Esophagus muscularis mucosa (tissue), 4 donors: ENCODE data around the gene LBHD1. TPM values are rescaled to one million over a fixed set of nuclear protein-coding genes. Genes with fewer than 3 reads are reported as not detected.

Experiments
- DNase-seq: peaks from one replicate; pipeline ENCODE4 v3.0.0-alpha.2; 2017; ENCODE audit errors: extremely low spot score
- H3K27ac ChIP-seq, 4 donors: fragments of 200-600 bp; sonication (generic); replicated peaks in 1 of 4; 1 replicate in 3 of 4; 2 replicates in 1 of 4; pipeline ENCODE4 v1.5.1; 2016 to 2019; ENCODE audit warnings: mild to moderate bottlenecking in 1 of 4
- H3K27me3 ChIP-seq, 4 donors: fragments of 200-600 bp; sonication (generic); one replicate each; pipeline versions ENCODE4 v1.5.1 to v1.6.0; 2016 to 2019
- H3K36me3 ChIP-seq, 4 donors: fragments of 200-600 bp; sonication (generic); one replicate each; pipeline ENCODE4 v1.5.1; 2016 to 2019
- H3K4me1 ChIP-seq, 4 donors: fragments of 200-600 bp; sonication (generic); one replicate each; pipeline ENCODE4 v1.5.1; 2016 to 2019
- H3K4me3 ChIP-seq, 4 donors: fragments of 200-600 bp; sonication (generic); 1 replicate in 2 of 4; 2 replicates in 2 of 4; pipeline ENCODE4 v1.5.1; 2016 to 2019; ENCODE audit warnings: mild to moderate bottlenecking in 4 of 4, moderate library complexity in 1 of 4
- H3K9me3 ChIP-seq, 4 donors: fragments of 200-600 bp; sonication (generic); 1 replicate in 3 of 4; 2 replicates in 1 of 4; pipeline ENCODE4 v1.5.1; 2016 to 2019
- EP300 ChIP-seq: sonication (generic); formaldehyde crosslinking; IDR thresholded peaks from one replicate; pipeline ENCODE4 v1.6.1; 2017; ENCODE audit warnings: antibody characterized with exemption
- POLR2A ChIP-seq: fragments of 450-650 bp; IDR thresholded peaks from one replicate; pipeline ENCODE4 v1.6.1; 2017; ENCODE audit warnings: antibody characterized with exemption, moderate library complexity, mild to moderate bottlenecking, low read depth
- POLR2AphosphoS5 ChIP-seq, 2 donors: sonication (generic); formaldehyde crosslinking; IDR thresholded peaks; one replicate each; pipeline ENCODE4 v1.6.1; 2017; ENCODE audit warnings: antibody characterized with exemption in 2 of 2
- WGBS: methylation state at CpG from one replicate; pipeline ENCODE4 v1.1.5; 2018; 5-methylcytosine and 5-hydroxymethylcytosine counted together
- intact Hi-C: fragments of 100-400 bp; cut with DNase I; formaldehyde crosslinking; loops from one replicate; pipeline ENCODE4 v1.15.1; 2023
- total RNA-seq, 4 donors: library from RNA; depleted of rRNA; stranded (reverse); fragments of >200 nt; gene quantifications; one replicate each; pipeline versions ENCODE4 v1.1.0 to v1.2.1, GENCODE V29; 2016
- TF ChIP-seq, protein P1 (sequence below), 3 experiments: fragments of 200-600 bp in 2 of 3; fragments of 450-650 bp in 1 of 3; sonication (generic) in 2 of 3; IDR thresholded peaks; one replicate each; pipeline ENCODE4 v1.5.1; 2017 to 2019; ENCODE audit warnings: antibody characterized with exemption in 3 of 3, mild to moderate bottlenecking in 2 of 3, moderate library complexity in 1 of 3

Gene LBHD1
- total RNA-seq, 4 donors from 2014 or later = 1.6 to 2.5 (median 1.7) TPM

DNA sequence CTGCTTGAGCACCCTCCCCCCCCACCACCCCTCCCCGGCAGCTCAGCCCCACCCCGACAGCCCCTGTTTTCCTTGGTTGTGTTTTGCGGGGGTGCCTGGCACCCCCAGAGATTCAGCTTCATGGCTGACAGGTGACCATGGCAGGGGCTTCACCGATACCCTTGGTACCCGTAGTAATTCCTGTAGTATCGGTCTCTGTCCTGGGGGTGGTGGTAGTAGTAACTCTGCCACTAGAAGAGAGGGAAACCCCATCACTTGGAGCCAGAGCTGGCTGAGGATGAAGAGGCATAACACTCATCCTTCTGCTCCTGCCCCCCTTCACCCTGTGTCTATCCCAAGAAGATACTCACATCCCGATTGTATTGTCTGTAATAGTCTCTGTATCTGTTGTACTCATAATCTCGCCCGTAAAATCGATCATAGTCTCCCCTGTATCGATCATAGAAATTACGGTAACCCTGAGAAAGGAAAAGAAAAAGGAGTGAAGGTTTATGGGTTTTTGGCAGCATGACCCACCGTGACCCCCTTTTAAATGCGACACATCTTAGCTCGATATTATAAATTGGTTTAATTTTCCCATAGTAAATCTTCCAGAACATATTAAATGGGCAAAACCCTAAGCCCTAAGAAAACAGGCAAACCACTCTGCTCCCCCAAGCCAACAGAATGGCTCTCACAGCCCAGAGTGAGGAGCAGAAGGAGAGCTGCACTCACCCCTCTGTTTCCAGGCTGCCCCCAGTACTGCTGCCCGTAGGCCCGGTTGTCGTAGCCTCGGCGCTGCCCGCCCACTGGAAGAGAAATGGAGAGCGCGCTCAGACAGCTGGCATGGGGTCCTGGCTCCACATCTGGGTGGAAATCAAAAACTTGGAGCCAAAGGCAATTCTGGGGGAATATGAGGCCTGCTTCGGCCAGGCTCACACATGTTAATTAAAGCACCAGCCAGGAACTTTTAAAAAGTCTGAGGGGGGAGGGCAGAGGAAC lies 43.4 kb upstream of the LBHD1 start:
- peaks cover 77 to 99% (median 97%) of the 10 kb centered on the region in 4 donors for H3K36me3 ChIP-seq
- intact Hi-C loops = no loop called here
- H3K9me3 ChIP-seq = no peaks in the 10 kb centered on the region
- TF ChIP-seq, protein P1, sequence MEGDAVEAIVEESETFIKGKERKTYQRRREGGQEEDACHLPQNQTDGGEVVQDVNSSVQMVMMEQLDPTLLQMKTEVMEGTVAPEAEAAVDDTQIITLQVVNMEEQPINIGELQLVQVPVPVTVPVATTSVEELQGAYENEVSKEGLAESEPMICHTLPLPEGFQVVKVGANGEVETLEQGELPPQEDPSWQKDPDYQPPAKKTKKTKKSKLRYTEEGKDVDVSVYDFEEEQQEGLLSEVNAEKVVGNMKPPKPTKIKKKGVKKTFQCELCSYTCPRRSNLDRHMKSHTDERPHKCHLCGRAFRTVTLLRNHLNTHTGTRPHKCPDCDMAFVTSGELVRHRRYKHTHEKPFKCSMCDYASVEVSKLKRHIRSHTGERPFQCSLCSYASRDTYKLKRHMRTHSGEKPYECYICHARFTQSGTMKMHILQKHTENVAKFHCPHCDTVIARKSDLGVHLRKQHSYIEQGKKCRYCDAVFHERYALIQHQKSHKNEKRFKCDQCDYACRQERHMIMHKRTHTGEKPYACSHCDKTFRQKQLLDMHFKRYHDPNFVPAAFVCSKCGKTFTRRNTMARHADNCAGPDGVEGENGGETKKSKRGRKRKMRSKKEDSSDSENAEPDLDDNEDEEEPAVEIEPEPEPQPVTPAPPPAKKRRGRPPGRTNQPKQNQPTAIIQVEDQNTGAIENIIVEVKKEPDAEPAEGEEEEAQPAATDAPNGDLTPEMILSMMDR (IDR thresholded peaks at IDR 0.05) = no peak
- no peak overlapping the region for H3K4me3 ChIP-seq
- H3K4me1 ChIP-seq = peaks cover 4 to 27% (median 12%) of the 10 kb centered on the region in 4 donors
- no peaks in the 10 kb centered on the region for H3K27me3 ChIP-seq
- DNase-seq = no peak
- WGBS = 88% methylated on average over 24 of the region's 24 CpGs
- peak overlapping the region in 1 of 4 donors; percentile 21 for H3K27ac ChIP-seq

DNA sequence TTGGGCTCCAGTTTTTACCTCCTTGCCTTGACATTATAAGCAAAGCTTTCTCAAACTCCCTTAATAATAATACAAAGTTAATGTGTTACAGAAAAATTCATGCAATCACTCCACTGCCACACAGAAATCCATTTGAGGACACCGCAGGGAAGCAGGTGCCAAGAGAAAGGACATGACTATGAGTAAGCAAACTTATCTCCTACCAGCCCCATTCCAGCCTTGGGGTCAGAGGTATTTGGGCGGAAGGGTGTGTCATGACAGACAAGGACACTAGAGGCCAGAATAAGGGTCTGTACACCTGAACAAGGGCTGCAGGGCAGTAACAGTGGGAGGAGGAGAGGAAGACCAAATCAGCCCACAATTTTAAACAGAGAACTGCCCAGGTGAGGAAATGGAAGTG lies 41.3 kb upstream of the LBHD1 start:
- WGBS = 82% methylated on average over 2 of the region's 2 CpGs
- intact Hi-C loops = no loop called here

DNA sequence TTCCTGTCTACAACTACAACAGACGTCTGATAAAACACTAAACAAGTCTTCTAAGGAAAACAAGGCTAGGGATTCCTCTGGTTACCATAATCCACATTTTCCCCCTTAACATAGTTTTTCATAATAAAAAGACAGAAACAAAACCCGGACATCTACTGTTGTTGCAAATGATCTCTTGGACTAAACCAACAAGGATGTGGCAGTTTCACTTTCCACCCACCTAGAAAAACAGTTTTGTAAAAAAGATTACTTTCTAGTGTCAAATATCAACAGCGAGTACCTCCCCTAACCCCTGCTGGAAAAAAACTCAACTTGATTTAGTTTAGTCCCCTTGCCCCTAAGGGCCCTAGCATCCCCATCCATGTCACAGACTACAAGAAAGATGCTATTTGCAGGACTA lies 40.8 kb upstream of the LBHD1 start:
- intact Hi-C loops = no loop called here
- no peak for DNase-seq
- Histone ChIP-seq H3K27me3 (no peaks in the 10 kb centered on the region), H3K9me3 (no peaks in the 10 kb centered on the region), H3K27ac (no peak overlapping the region), H3K4me1 (peaks cover 19 to 35% (median 26%) of the 10 kb centered on the region in 4 donors), H3K36me3 (peaks cover 52 to 74% (median 73%) of the 10 kb centered on the region in 4 donors), H3K4me3 (no peak overlapping the region)
- WGBS = 64% methylated on average over 3 of the region's 3 CpGs
- TF ChIP-seq EP300 (no peak), POLR2A (no peak), POLR2AphosphoS5 (IDR thresholded peaks at IDR 0.05) (no peak)
- TF ChIP-seq, protein P1 (IDR thresholded peaks at IDR 0.05) = no peak

More for the DNA sequence above, 41.3 kb upstream of the LBHD1 start:
- TF ChIP-seq EP300 = no peak
- TF ChIP-seq POLR2A = no peak
- no peak for TF ChIP-seq POLR2AphosphoS5 (IDR thresholded peaks at IDR 0.05)
- TF ChIP-seq, protein P1 (IDR thresholded peaks at IDR 0.05) = no peak
- Histone ChIP-seq H3K4me3 (no peak overlapping the region), H3K9me3 (no peaks in the 10 kb centered on the region), H3K27me3 (no peaks in the 10 kb centered on the region), H3K36me3 (peaks cover 56 to 79% (median 78%) of the 10 kb centered on the region in 4 donors), H3K4me1 (peaks cover 17 to 33% (median 24%) of the 10 kb centered on the region in 4 donors), H3K27ac (peak overlapping the region in 1 of 4 donors; percentile 8)
- DNase-seq = no peak

DNA sequence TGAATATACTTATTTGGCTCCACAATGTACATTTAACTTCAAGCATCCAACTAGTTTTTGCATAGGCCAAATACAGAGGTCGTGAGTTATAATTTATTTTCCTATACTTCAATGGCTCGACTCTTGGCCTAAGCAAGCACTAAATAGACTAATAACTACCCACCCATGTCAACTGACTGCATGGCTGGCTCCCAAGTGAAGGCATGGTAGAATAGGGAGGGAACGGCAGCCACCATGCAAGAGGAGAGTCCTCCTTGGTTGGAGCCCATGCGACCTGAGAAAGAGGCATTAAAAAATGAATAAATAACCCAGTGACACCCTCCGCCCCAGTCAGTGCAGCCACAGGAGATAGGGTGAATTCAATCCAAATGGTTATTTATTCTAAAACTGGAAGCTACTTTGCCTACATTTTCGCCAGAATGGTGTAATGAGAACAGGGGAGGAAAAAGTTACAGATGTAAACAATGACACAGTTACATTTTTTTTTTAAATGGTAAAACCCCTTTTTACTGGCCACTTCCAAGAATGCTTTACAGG lies 40.3 kb upstream of the LBHD1 start:
- WGBS = 78% methylated on average over 6 of the region's 6 CpGs
- peaks cover 22 to 36% (median 28%) of the 10 kb centered on the region in 4 donors for H3K4me1 ChIP-seq
- H3K27ac ChIP-seq = no peak overlapping the region
- TF ChIP-seq EP300 = no peak
- TF ChIP-seq, protein P1 (IDR thresholded peaks at IDR 0.05) = no peak
- TF ChIP-seq POLR2AphosphoS5 (IDR thresholded peaks at IDR 0.05) = no peak
- no peak for TF ChIP-seq POLR2A
- no peak overlapping the region for H3K4me3 ChIP-seq
- H3K36me3 ChIP-seq = peaks cover 46 to 69% (median 68%) of the 10 kb centered on the region in 4 donors
- DNase-seq = no peak
- no peaks in the 10 kb centered on the region for H3K27me3 ChIP-seq
- intact Hi-C loops = no loop called here
- H3K9me3 ChIP-seq = no peaks in the 10 kb centered on the region
